GM19351 (cell line): ENCODE results near the gene GIPC3.
"Not testable (repeated sequence)": the region's sequence is repeated elsewhere in the genome, so short reads cannot be mapped to it uniquely, and the experiment has no call there.

ENCODE experiments used
- ATAC-seq: cut with Tn5 transposase; IDR thresholded peaks from one replicate; pipeline ENCODE4 v1.9.1; 2021; ENCODE audit warnings: mild to moderate bottlenecking, moderate library complexity; ENCODE audit not compliant: unreplicated experiment

The GIPC3 gene

GRCh38 chr19:3575949-3576673 lies 9.2 kb upstream of the GIPC3 start:
- no peak for ATAC-seq

GRCh38 chr19:3576696-3577443 lies 8.4 kb upstream of the GIPC3 start:
- ATAC-seq: no peak

DNA sequence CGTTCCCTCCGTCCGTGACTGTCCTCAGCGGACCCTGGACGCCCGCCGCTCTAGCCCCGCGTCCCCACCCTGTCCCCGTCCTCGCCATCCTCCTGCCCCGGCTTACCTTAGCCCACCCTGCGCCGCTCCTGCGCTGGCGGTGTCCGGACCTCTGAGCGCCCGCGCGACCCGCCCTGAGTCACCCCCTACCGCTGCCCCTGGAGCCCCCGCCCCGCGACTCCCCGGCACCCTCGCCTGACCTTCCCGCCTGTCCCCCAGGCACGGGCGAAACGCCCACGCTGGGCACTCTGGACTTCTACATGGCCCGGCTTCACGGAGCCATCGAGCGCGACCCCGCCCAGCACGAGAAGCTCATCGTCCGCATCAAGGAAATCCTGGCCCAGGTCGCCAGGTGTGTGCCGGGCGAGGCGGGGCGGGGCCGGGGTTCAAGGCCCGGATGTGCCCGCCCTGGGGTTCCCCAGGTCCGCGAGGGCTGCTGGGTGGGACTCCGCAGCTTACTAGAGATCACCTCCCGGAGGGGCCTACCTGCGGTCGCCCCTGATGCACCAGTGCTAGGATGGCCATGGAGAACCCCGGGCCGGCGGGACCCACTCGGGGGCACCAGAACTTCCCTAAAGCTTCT lies 7.4 kb upstream of the GIPC3 start:
- no peak for ATAC-seq

DNA sequence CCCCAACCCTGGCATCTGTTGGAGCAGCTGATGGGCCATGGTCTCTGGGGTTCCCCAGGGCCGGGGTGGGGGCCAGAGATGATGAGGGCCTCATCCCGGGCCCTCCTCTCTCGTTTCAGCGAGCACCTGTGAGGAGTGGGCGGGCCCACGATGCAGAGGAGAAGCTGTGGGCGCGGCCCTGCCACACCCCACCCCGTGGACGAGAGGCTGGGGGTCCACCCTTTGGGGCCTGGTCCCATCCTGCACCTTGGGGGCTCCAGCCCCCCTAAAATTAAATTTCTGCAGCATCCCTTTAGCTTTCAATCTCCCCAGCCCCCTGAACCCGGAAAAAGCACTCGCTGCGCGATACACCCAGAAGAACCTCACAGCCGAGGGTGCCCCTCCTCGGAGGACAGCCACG lies 6.9 kb upstream of the GIPC3 start:
- ATAC-seq: no peak

- ATAC-seq: no peak
These were observed 4.9 kb upstream of the GIPC3 start for GRCh38 chr19:3580156-3580934.

GRCh38 chr19:3581792-3582191 lies 3.5 kb upstream of the GIPC3 start:
- not testable (repeated sequence) for ATAC-seq

DNA sequence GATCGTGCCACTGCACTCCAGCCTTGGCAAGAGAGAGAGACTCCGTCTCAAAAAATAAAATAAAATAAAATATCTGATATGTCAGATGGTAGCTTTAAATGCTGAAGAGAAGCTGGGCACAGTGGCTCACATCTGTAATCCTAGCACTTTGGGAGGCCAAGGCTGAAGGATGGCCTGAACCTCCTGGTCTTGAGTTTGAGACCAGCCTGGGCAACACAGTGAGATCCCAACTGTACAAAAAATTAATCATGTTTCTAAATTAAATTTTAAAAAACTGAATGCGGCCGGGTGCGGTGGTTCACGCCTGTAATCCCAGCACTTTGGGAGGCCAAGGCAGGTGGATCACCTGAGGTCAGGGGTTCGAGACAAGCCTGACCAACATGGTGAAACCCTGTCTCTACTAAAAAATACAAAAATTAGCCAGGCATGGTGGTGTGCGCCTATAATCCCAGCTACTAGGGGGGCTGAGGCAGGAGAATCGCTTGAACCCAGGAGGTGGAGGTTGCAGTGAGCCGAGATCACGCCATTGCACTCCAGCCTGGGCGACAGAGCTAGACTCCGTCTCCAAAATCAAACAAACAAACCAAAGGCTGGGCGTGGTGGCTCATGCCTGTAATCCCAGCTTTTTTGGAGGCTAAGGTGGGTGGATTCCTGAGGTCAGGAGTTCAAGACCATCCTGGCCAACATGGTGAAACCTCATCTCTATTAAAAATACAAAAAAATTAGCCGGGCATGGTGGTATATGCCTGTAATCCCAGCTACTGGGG lies 1.1 kb upstream of the GIPC3 start:
- not testable (repeated sequence) for ATAC-seq

DNA sequence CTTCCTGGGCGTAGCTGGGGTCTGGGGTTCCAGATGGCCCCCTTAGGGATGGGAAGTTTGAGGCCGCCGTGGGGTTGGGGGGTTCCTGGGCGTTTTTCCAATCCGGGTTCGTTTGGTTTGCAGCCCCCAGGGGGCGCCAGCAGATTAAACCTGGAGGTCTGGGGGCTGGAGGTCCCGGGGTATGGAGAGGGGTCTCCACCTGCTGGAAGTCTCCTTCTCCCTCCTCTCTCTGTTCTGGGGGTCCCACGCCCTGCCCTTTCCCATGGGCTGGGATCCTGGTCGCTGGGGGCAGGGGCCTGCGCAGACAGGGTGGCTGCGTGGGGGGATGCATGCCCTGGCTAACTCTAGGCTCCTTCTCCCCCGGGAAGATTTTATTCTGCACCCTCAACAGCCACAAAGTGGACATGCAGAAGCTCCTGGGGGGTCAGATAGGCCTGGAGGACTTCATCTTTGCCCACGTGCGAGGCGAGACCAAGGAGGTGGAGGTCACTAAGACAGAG lies 899 bp downstream of the GIPC3 start:
- no peak for ATAC-seq

DNA sequence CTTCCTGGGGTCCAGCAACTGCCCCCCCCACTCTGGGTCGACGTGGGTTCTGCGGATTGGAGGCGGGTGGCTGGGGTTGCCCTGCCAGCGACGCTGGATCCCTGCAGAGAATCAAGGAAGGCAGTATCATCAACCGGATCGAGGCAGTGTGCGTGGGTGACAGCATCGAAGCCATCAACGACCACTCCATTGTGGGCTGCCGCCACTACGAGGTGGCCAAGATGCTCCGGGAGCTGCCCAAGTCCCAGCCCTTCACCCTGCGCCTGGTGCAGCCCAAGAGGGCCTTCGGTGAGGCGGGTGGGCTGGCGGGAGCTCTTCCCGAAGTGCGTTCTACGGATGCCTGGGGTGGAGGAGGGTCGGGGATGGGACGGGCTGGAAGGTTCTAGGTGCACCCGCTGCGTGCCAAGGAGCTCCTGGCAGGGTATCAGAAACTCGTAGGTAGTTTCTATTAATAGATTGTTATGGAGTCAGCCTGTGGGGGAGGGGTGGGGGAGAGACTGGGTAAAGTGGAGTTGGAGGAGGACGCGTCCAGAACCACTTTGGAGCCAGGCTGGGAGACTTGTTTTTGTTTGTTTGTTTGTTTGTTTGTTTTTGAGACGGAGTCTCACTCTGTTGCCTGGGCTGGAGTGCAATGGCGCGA lies 1.5 kb downstream of the GIPC3 start:
- ATAC-seq: no peak

DNA sequence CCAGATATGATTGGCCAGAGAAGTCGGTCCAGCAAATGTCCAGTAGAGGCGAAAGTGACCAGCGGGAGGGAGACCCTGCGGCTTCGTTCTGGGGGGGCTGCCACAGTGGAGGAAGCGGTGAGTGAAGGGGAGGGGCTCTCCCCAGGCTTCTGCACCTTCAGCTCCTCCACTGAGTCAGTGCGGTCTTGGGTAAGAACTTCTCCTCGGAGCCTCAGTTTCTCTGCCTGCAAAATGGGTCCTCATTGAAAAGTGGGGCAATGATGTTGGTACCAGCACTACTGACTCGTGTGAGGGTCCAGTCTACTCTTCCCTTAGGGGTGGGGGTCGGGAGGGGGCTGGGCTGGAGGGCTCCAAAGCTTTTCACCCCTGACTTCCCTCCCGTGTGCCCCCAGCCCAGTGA lies 4.2 kb downstream of the GIPC3 start:
- no peak for ATAC-seq

GRCh38 chr19:3589949-3590348 lies 4.7 kb downstream of the GIPC3 start:
- ATAC-seq: no peak

DNA sequence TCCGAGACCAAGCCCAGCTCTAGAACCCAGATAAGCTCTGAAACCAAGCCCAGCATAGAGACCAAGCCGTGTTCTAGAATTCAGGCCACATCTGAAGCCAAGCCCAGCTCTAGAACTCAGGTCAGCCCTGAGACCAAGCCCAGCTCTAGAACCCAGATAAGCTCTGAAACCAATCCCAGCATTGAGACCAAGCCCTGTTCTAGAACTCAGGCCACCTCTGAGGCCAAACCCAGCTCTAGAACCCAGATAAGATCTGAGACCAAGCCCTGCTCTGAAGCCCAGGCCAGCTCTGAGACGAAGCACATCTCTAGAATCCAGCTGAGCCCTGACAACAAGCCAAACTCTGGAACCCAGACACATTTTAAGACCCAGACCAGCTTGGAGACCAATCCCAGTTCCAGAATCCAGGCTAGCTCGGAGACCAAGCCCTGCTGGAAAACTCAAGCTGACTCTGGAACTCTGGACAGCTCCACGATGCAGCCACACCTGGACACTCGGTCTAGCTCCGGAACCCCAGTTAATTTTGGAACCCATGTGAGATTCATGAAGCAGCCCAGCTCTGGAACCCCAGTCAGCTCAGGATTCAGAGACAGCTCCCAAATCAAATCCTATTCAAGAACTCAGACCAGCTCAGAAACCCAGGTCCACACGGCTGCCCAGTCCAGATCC lies 5.8 kb downstream of the GIPC3 start:
- no peak for ATAC-seq

- no peak for ATAC-seq
These were observed 6.8 kb downstream of the GIPC3 start for GRCh38 chr19:3591876-3592613.

GRCh38 chr19:3593156-3593555 lies 7.9 kb downstream of the GIPC3 start:
- ATAC-seq: no peak

DNA sequence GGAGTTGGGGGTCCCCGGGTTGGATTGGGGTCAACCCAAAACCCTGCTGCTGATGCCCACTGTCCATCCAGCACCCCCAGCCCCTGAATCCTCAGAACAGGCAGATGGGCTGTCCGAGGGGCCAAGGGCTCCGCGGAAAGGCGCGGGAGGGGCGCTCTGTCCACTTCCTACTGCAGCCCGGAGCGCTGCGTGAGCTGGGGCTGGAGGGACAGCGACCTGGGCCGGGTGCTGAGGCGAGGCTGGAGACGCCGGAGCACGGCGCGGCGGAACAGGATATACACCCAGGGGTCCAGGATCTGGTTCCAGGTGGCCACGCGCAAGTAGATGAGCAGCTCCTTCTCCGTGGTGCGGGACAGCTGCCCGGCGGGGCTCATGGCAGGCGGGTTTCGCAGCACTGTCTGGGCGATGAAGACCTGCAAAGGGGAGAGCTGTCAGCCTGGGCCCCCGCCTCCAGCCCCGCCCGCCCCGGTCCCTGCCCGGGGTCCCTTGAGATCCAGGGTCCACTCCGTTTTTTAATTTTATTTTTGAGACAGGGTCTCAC lies 10.3 kb downstream of the GIPC3 start:
- ATAC-seq: no peak

DNA sequence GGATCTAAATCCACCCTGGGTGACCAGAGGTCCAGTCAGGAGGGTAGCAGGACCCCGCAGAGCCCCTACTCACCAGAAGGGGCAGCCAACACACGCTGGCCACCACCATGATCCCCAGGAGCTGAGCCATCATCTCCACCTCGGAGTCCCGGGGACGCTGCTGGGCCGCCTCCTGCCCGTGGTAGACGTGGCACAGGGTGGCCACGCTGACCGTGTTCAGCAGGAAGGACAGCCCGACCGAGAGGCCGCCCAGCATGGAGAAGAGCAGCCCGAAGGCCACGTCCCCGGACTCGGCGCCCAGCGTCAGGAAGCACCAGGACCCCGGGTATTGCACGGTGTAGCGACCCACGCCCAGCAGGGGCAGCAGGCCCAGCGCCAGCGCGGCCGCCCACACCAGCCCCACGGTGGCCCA lies 14.5 kb downstream of the GIPC3 start:
- ATAC-seq: no peak

GRCh38 chr19:3601021-3601420 lies 15.7 kb downstream of the GIPC3 start:
- no peak for ATAC-seq

DNA sequence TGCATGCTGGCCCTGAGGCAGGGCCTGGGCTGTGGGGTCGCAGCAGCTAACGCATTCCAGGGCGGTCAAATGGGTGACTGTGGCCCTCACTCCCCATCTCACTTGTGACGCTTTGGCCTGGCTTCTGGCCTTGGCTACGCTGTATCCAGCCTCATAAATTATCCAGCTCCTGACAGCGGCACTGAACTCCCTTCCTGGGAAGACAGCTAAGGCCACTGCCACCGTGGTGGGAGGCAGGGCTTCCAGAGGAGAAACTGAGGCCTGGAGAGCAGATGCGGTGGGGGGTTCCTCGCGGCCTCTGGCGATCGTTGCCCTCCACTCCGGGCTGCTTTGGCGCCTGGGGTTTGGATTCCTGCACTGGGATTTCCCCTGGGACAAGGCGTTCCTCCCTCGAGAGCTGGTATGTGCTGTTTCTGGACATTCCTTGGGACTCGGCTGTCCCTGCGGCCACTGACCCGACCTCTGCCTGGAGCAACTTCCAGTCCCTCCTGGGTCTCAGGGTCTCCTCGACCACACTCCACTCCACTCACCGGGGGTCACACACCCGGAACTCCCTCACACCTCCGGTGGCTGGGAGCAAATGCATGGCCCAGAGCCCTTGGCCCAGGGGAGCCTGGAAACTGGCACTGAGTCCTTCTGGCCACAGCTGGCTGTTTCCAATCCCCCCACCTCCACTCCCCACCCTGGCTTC lies 18.0 kb downstream of the GIPC3 start:
- ATAC-seq: no peak
